Activated T-cell treated with anti-CD3 and anti-CD28 coated beads, Interleukin-2, amount 50 U/mL, for 1 hour (primary cell): ENCODE measurements around the gene REPIN1.

Experiments used
- DNase-seq: peaks from one replicate; pipeline ENCODE4 v3.0.0-alpha.2; 2020

REPIN1 gene

GRCh38 chr7:150337659-150338081, 31.0 kb upstream of the REPIN1 start:
- DNase-seq = no peak

- DNase-seq = no peak
Observed at GRCh38 chr7:150338166-150338829, 30.3 kb upstream of the REPIN1 start.

GRCh38 chr7:150339409-150339809, 29.2 kb upstream of the REPIN1 start:
- DNase-seq = peak; percentile 8

GRCh38 chr7:150340024-150340749, 28.4 kb upstream of the REPIN1 start:
- DNase-seq = peak; percentile 16

GRCh38 chr7:150340875-150341262, 27.8 kb upstream of the REPIN1 start:
- DNase-seq = peak; percentile 13

GRCh38 chr7:150341263-150342120, 27.1 kb upstream of the REPIN1 start, which contains the start of gene RARRES2:
RARRES2 (minus strand) TSS chr7:150341629; CDS start chr7:150340609, 1,020 bp downstream.
- peak; percentile 10 for DNase-seq

GRCh38 chr7:150342121-150342408, 26.6 kb upstream of the REPIN1 start:
- DNase-seq = no peak

- no peak for DNase-seq
Observed at GRCh38 chr7:150343225-150343624, 25.4 kb upstream of the REPIN1 start.

- DNase-seq = no peak
Observed at GRCh38 chr7:150344299-150344698, 24.3 kb upstream of the REPIN1 start.

GRCh38 chr7:150345012-150345411, 23.6 kb upstream of the REPIN1 start:
- no peak for DNase-seq

GRCh38 chr7:150346922-150347321, 21.7 kb upstream of the REPIN1 start:
- DNase-seq = no peak

- DNase-seq = peak; percentile 8
Observed at GRCh38 chr7:150351587-150352194, 16.9 kb upstream of the REPIN1 start.

GRCh38 chr7:150355666-150356059, 13.0 kb upstream of the REPIN1 start:
- peak; percentile 6 for DNase-seq

- peak; percentile 19 for DNase-seq
Observed at GRCh38 chr7:150356265-150356897, 12.2 kb upstream of the REPIN1 start.

GRCh38 chr7:150357270-150357669, 11.4 kb upstream of the REPIN1 start:
- peak; percentile 71 for DNase-seq

- peak; percentile 22 for DNase-seq
Observed at GRCh38 chr7:150357771-150358427, 10.7 kb upstream of the REPIN1 start.

GRCh38 chr7:150358433-150358832, 10.2 kb upstream of the REPIN1 start:
- DNase-seq = peak; percentile 2

- peak; percentile 17 for DNase-seq
Observed at GRCh38 chr7:150358988-150359621, 9.5 kb upstream of the REPIN1 start.

- no peak for DNase-seq
Observed at GRCh38 chr7:150359622-150360362, 8.8 kb upstream of the REPIN1 start.

GRCh38 chr7:150360363-150361058, 8.1 kb upstream of the REPIN1 start:
- no peak for DNase-seq
